ENCODE measurements around the gene POLR3GL. TPM values are rescaled to one million over a fixed set of nuclear protein-coding genes. Genes with fewer than 3 reads are reported as not detected.
A peak's percentile ranks its signal among the peaks of the same experiment; 100 is the strongest.

The POLR3GL gene
- total and polyA plus RNA-seq, 2 experiments from 2014 or later, result 3.1 to 9.5 TPM

DNA sequence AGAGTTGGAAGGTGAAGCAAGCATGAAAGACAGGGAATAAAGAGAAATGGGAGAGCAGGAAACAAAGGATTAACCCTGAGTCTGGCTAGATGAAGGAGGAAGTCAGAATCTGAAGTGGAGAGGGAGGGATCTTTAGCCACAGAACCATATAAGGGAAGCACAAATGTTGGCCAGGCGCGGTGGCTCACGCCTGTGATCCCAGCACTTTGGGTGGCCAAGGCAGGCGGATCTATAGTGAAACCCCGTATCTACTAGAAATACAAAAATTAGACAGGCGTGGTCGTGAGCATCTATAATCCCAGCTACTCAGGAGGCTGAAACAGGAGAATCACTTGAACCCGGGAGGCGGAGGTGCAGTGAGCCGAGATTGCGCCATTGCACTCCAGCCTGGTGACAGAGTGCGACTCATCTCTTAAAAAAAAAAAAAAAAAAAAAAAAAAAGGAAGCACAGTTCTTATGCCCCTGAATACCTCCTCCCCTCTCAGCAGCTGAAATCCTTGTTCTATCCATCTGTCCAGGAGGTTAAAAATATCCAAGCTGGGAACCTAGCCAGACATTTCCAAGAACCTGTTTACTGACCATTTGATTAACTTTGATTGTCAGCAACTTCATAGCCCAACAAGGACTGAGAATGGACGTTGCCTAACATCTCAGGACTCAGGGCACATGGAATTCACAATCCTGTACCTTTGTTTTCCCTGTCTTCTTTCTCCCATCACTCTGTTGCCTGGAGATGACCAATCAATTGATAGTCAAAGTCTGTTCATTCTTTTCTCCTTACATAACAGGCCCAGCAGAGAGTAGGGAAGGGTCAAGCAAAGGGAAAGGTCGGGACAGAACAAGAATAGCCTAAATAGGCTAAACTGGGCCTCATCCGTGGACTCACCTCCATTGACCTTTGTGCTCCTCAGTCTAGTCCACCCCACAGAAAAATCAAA is 21.3 kb downstream of the POLR3GL start:
- peak; percentile 39 for DNase-seq (ENCODE audit: low spot score)
- no peaks in the 10 kb centered on the region for H3K9me3 Mint-ChIP-seq
- TF ChIP-seq EZH2 (IDR thresholded peaks at IDR 0.05; ENCODE audit: low read depth, unreplicated experiment) (no peak), STAT1 (IDR thresholded peaks at IDR 0.05; ENCODE audit: unreplicated experiment) (no peak), JUNB (IDR thresholded peaks at IDR 0.05; ENCODE audit: unreplicated experiment) (no peak), ZNF331 (CRISPR knock-in tag; IDR thresholded peaks at IDR 0.05; ENCODE audit: low read depth) (no peak), ZNF114 (CRISPR knock-in tag; IDR thresholded peaks at IDR 0.05) (no peak), EZH2phosphoT487 (IDR thresholded peaks at IDR 0.05; ENCODE audit: unreplicated experiment) (no peak), NANOG (IDR thresholded peaks at IDR 0.05; ENCODE audit: borderline replicate concordance) (no peak), POLR2AphosphoS5 (IDR thresholded peaks at IDR 0.05; ENCODE audit: low read depth) (no peak), CREB1 (CRISPR knock-in tag; IDR thresholded peaks at IDR 0.05; ENCODE audit: low read depth) (no peak)
- TF ChIP-seq, protein P1, sequence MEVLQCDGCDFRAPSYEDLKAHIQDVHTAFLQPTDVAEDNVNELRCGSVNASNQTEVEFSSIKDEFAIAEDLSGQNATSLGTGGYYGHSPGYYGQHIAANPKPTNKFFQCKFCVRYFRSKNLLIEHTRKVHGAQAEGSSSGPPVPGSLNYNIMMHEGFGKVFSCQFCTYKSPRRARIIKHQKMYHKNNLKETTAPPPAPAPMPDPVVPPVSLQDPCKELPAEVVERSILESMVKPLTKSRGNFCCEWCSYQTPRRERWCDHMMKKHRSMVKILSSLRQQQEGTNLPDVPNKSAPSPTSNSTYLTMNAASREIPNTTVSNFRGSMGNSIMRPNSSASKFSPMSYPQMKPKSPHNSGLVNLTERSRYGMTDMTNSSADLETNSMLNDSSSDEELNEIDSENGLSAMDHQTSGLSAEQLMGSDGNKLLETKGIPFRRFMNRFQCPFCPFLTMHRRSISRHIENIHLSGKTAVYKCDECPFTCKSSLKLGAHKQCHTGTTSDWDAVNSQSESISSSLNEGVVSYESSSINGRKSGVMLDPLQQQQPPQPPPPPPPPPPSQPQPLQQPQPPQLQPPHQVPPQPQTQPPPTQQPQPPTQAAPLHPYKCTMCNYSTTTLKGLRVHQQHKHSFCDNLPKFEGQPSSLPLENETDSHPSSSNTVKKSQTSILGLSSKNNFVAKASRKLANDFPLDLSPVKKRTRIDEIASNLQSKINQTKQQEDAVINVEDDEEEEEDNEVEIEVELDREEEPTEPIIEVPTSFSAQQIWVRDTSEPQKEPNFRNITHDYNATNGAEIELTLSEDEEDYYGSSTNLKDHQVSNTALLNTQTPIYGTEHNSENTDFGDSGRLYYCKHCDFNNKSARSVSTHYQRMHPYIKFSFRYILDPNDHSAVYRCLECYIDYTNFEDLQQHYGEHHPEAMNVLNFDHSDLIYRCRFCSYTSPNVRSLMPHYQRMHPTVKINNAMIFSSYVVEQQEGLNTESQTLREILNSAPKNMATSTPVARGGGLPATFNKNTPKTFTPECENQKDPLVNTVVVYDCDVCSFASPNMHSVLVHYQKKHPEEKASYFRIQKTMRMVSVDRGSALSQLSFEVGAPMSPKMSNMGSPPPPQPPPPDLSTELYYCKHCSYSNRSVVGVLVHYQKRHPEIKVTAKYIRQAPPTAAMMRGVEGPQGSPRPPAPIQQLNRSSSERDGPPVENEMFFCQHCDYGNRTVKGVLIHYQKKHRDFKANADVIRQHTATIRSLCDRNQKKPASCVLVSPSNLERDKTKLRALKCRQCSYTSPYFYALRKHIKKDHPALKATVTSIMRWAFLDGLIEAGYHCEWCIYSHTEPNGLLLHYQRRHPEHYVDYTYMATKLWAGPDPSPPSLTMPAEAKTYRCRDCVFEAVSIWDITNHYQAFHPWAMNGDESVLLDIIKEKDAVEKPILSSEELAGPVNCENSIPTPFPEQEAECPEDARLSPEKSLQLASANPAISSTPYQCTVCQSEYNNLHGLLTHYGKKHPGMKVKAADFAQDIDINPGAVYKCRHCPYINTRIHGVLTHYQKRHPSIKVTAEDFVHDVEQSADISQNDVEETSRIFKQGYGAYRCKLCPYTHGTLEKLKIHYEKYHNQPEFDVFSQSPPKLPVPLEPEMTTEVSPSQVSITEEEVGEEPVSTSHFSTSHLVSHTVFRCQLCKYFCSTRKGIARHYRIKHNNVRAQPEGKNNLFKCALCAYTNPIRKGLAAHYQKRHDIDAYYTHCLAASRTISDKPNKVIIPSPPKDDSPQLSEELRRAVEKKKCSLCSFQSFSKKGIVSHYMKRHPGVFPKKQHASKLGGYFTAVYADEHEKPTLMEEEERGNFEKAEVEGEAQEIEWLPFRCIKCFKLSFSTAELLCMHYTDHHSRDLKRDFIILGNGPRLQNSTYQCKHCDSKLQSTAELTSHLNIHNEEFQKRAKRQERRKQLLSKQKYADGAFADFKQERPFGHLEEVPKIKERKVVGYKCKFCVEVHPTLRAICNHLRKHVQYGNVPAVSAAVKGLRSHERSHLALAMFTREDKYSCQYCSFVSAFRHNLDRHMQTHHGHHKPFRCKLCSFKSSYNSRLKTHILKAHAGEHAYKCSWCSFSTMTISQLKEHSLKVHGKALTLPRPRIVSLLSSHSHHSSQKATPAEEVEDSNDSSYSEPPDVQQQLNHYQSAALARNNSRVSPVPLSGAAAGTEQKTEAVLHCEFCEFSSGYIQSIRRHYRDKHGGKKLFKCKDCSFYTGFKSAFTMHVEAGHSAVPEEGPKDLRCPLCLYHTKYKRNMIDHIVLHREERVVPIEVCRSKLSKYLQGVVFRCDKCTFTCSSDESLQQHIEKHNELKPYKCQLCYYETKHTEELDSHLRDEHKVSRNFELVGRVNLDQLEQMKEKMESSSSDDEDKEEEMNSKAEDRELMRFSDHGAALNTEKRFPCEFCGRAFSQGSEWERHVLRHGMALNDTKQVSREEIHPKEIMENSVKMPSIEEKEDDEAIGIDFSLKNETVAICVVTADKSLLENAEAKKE (CRISPR knock-in tag; IDR thresholded peaks at IDR 0.05), result no peak
- TF ChIP-seq, protein P2, sequence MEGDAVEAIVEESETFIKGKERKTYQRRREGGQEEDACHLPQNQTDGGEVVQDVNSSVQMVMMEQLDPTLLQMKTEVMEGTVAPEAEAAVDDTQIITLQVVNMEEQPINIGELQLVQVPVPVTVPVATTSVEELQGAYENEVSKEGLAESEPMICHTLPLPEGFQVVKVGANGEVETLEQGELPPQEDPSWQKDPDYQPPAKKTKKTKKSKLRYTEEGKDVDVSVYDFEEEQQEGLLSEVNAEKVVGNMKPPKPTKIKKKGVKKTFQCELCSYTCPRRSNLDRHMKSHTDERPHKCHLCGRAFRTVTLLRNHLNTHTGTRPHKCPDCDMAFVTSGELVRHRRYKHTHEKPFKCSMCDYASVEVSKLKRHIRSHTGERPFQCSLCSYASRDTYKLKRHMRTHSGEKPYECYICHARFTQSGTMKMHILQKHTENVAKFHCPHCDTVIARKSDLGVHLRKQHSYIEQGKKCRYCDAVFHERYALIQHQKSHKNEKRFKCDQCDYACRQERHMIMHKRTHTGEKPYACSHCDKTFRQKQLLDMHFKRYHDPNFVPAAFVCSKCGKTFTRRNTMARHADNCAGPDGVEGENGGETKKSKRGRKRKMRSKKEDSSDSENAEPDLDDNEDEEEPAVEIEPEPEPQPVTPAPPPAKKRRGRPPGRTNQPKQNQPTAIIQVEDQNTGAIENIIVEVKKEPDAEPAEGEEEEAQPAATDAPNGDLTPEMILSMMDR (conservative IDR thresholded peaks at IDR 0.05; ENCODE audit: low read depth in 2 of 2), result no peak
- TF ChIP-seq, protein P3, sequence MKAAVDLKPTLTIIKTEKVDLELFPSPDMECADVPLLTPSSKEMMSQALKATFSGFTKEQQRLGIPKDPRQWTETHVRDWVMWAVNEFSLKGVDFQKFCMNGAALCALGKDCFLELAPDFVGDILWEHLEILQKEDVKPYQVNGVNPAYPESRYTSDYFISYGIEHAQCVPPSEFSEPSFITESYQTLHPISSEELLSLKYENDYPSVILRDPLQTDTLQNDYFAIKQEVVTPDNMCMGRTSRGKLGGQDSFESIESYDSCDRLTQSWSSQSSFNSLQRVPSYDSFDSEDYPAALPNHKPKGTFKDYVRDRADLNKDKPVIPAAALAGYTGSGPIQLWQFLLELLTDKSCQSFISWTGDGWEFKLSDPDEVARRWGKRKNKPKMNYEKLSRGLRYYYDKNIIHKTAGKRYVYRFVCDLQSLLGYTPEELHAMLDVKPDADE (IDR thresholded peaks at IDR 0.05), result no peak
- TF ChIP-seq, protein P4, sequence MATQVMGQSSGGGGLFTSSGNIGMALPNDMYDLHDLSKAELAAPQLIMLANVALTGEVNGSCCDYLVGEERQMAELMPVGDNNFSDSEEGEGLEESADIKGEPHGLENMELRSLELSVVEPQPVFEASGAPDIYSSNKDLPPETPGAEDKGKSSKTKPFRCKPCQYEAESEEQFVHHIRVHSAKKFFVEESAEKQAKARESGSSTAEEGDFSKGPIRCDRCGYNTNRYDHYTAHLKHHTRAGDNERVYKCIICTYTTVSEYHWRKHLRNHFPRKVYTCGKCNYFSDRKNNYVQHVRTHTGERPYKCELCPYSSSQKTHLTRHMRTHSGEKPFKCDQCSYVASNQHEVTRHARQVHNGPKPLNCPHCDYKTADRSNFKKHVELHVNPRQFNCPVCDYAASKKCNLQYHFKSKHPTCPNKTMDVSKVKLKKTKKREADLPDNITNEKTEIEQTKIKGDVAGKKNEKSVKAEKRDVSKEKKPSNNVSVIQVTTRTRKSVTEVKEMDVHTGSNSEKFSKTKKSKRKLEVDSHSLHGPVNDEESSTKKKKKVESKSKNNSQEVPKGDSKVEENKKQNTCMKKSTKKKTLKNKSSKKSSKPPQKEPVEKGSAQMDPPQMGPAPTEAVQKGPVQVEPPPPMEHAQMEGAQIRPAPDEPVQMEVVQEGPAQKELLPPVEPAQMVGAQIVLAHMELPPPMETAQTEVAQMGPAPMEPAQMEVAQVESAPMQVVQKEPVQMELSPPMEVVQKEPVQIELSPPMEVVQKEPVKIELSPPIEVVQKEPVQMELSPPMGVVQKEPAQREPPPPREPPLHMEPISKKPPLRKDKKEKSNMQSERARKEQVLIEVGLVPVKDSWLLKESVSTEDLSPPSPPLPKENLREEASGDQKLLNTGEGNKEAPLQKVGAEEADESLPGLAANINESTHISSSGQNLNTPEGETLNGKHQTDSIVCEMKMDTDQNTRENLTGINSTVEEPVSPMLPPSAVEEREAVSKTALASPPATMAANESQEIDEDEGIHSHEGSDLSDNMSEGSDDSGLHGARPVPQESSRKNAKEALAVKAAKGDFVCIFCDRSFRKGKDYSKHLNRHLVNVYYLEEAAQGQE (IDR thresholded peaks at IDR 0.05; ENCODE audit: unreplicated experiment), result no peak

More for the DNA sequence above, 21.3 kb downstream of the POLR3GL start:
- Mint-ChIP-seq H3K27ac (peak overlapping the region; percentile 43; the same call in 1 of the 2 replicates), H3K36me3 (ENCODE audit: low read depth) (no peaks in the 10 kb centered on the region), H3K4me3 (no peak overlapping the region; the same call in 2 of the 3 replicates), H3K27me3 (ENCODE audit: insufficient read depth, low read depth, poor library complexity) (peaks cover 3% of the 10 kb centered on the region), H3K4me1 (peaks cover 31% of the 10 kb centered on the region)
- H3K27ac ChIP-seq (ENCODE audit: low read depth), result no peak overlapping the region
- no peaks in the 10 kb centered on the region for H3K9me2 ChIP-seq (ENCODE audit: insufficient read depth)
- no peaks in the 10 kb centered on the region for H4K20me1 ChIP-seq (replicated peaks; ENCODE audit: insufficient read depth)
- H3K79me2 ChIP-seq (replicated peaks; ENCODE audit: insufficient read depth), result no peaks in the 10 kb centered on the region
- peak overlapping the region; percentile 45; the same call in 1 of the 2 replicates for H2AFZ ChIP-seq
- no peaks in the 10 kb centered on the region for H3K36me3 ChIP-seq (ENCODE audit: insufficient read depth)
- peak; percentile 58 for ATAC-seq
- peaks cover 9% of the 10 kb centered on the region for H3K4me1 ChIP-seq (ENCODE audit: insufficient read depth)
- H3K4me3 ChIP-seq, result no peak overlapping the region
- H3F3A ChIP-seq (replicated peaks; ENCODE audit: low read depth), result no peaks in the 10 kb centered on the region
- no peaks in the 10 kb centered on the region for H3K27me3 ChIP-seq (ENCODE audit: insufficient read depth)
- H3K4me2 ChIP-seq, result peak overlapping the region; percentile 37; the same call in 1 of the 2 replicates
